Subcutaneous abdominal adipose tissue (tissue), 5 donors: ENCODE data around the gene TRAPPC3.

Experiments used
- H3K27ac ChIP-seq: one replicate; pipeline ENCODE4 v1.7.0; 2013; ENCODE audit warnings: low read depth, mild to moderate bottlenecking, inconsistent platforms, low read length, moderate library complexity
- H3K27me3 ChIP-seq, 5 donors: one replicate each; pipeline ENCODE4 v1.7.0; 2013; ENCODE audit warnings: low read length in 5 of 5, inconsistent platforms in 1 of 5; ENCODE audit not compliant: control insufficient read depth in 5 of 5, insufficient read depth in 4 of 5
- H3K36me3 ChIP-seq, 5 donors: one replicate each; pipeline ENCODE4 v1.7.0; 2013; ENCODE audit warnings: low read length in 5 of 5; ENCODE audit not compliant: control insufficient read depth in 5 of 5, insufficient read depth in 5 of 5
- H3K4me1 ChIP-seq, 5 donors: one replicate each; pipeline ENCODE4 v1.7.0; 2013; ENCODE audit warnings: low read length in 5 of 5, mild to moderate bottlenecking in 3 of 5, moderate library complexity in 1 of 5; ENCODE audit not compliant: control insufficient read depth in 5 of 5, insufficient read depth in 5 of 5
- H3K4me3 ChIP-seq, 5 donors: one replicate each; pipeline ENCODE4 v1.7.0; 2013; ENCODE audit warnings: low read length in 5 of 5, low read depth in 1 of 5
- H3K9ac ChIP-seq, 5 donors: one replicate each; pipeline ENCODE4 v1.7.0; 2013; ENCODE audit warnings: low read length in 5 of 5, mild to moderate bottlenecking in 4 of 5, moderate library complexity in 3 of 5
- H3K9me3 ChIP-seq, 5 donors: one replicate each; pipeline ENCODE4 v1.7.0; 2013; ENCODE audit warnings: low read length in 5 of 5; ENCODE audit not compliant: control insufficient read depth in 5 of 5
- donor health status: healthy.
- donor health status: healthy.
- donor health status: healthy.
- donor health status: healthy.
- donor health status: healthy.

Gene TRAPPC3

GRCh38 chr1:36176106-36176949 lies 27.0 kb upstream of the TRAPPC3 start:
- Histone ChIP-seq H3K9ac (no peak overlapping the region), H3K27ac (peak overlapping the region; percentile 9), H3K27me3 (no peaks in the 10 kb centered on the region), H3K4me3 (no peak overlapping the region), H3K9me3 (no peaks in the 10 kb centered on the region), H3K4me1 (peaks cover 0 to 16% (median 5%) of the 10 kb centered on the region in 5 donors), H3K36me3 (peaks cover 9 to 100% (median 96%) of the 10 kb centered on the region in 5 donors)

- Histone ChIP-seq H3K4me3 (no peak overlapping the region), H3K27ac (peak overlapping the region; percentile 30), H3K4me1 (peaks cover 0 to 24% (median 5%) of the 10 kb centered on the region in 5 donors), H3K9ac (no peak overlapping the region), H3K9me3 (no peaks in the 10 kb centered on the region), H3K36me3 (peaks cover 9 to 100% (median 96%) of the 10 kb centered on the region in 5 donors), H3K27me3 (no peaks in the 10 kb centered on the region)
Observed at GRCh38 chr1:36175137-36176095, 26.1 kb upstream of the TRAPPC3 start.

- no peak overlapping the region for H3K4me3 ChIP-seq
- no peaks in the 10 kb centered on the region for H3K27me3 ChIP-seq
- no peaks in the 10 kb centered on the region for H3K9me3 ChIP-seq
- peaks cover 0 to 31% (median 12%) of the 10 kb centered on the region in 5 donors for H3K4me1 ChIP-seq
- no peak overlapping the region for H3K9ac ChIP-seq
- peak overlapping the region; percentile 30 for H3K27ac ChIP-seq
- H3K36me3 ChIP-seq = peaks cover 9 to 99% (median 92%) of the 10 kb centered on the region in 5 donors
Observed at GRCh38 chr1:36174713-36175112, 25.4 kb upstream of the TRAPPC3 start.

- Histone ChIP-seq H3K27me3 (no peaks in the 10 kb centered on the region), H3K9me3 (no peaks in the 10 kb centered on the region), H3K9ac (peak overlapping the region in 2 of 5 donors; percentile 16 to 19), H3K4me1 (peaks cover 0 to 43% (median 24%) of the 10 kb centered on the region in 5 donors), H3K27ac (peak overlapping the region; percentile 39), H3K4me3 (no peak overlapping the region), H3K36me3 (peaks cover 9 to 89% (median 78%) of the 10 kb centered on the region in 5 donors)
Observed at GRCh38 chr1:36172983-36173382, 23.7 kb upstream of the TRAPPC3 start.

GRCh38 chr1:36172017-36172747 lies 22.9 kb upstream of the TRAPPC3 start:
- H3K9ac ChIP-seq = peak overlapping the region in 1 of 5 donors; percentile 19
- no peak overlapping the region for H3K4me3 ChIP-seq
- H3K27me3 ChIP-seq = no peaks in the 10 kb centered on the region
- H3K9me3 ChIP-seq = no peaks in the 10 kb centered on the region
- H3K36me3 ChIP-seq = peaks cover 9 to 88% (median 77%) of the 10 kb centered on the region in 5 donors
- peak overlapping the region; percentile 39 for H3K27ac ChIP-seq
- H3K4me1 ChIP-seq = peaks cover 0 to 50% (median 32%) of the 10 kb centered on the region in 5 donors

GRCh38 chr1:36170643-36171412 lies 21.5 kb upstream of the TRAPPC3 start:
- no peaks in the 10 kb centered on the region for H3K9me3 ChIP-seq
- peaks cover 9 to 76% (median 70%) of the 10 kb centered on the region in 5 donors for H3K36me3 ChIP-seq
- peaks cover 0 to 60% (median 44%) of the 10 kb centered on the region in 5 donors for H3K4me1 ChIP-seq
- H3K9ac ChIP-seq = peak overlapping the region in 1 of 5 donors; percentile 32
- H3K27ac ChIP-seq = peak overlapping the region; percentile 65
- H3K27me3 ChIP-seq = no peaks in the 10 kb centered on the region
- H3K4me3 ChIP-seq = no peak overlapping the region

GRCh38 chr1:36168514-36168913 lies 19.2 kb upstream of the TRAPPC3 start:
- Histone ChIP-seq H3K9ac (peak overlapping the region in 2 of 5 donors; percentile 31 to 42), H3K4me1 (peaks cover 2 to 73% (median 56%) of the 10 kb centered on the region in 5 donors), H3K4me3 (no peak overlapping the region), H3K27me3 (no peaks in the 10 kb centered on the region), H3K9me3 (no peaks in the 10 kb centered on the region), H3K27ac (peak overlapping the region; percentile 62), H3K36me3 (peaks cover 4 to 53% (median 47%) of the 10 kb centered on the region in 5 donors)

GRCh38 chr1:36166938-36167905 lies 17.9 kb upstream of the TRAPPC3 start:
- no peak overlapping the region for H3K9ac ChIP-seq
- H3K27me3 ChIP-seq = no peaks in the 10 kb centered on the region
- peaks cover 5 to 79% (median 69%) of the 10 kb centered on the region in 5 donors for H3K4me1 ChIP-seq
- no peak overlapping the region for H3K4me3 ChIP-seq
- no peaks in the 10 kb centered on the region for H3K9me3 ChIP-seq
- H3K27ac ChIP-seq = peak overlapping the region; percentile 62
- peaks cover 3 to 40% (median 34%) of the 10 kb centered on the region in 5 donors for H3K36me3 ChIP-seq
